Endometrial microvascular endothelial cells (primary cell): ENCODE results near the gene PROM2. TPM values are rescaled to one million over a fixed set of nuclear protein-coding genes. Genes with fewer than 3 reads are reported as not detected.
"Not testable (repeated sequence)": the region's sequence is repeated elsewhere in the genome, so short reads cannot be mapped to it uniquely, and the experiment has no call there.

ENCODE experiments used
- in situ Hi-C: cut with HindIII; loops from 2 replicates; pipeline ENCODE4 v1.10.0; 2017; ENCODE audit warnings: low sequenced_read_pairs, low pct_unique_long_range_greater_than_20kb; ENCODE audit errors: inconsistent ontology term
- total RNA-seq: library from RNA; depleted of rRNA; stranded (reverse); fragments of >200 nt; gene quantifications from one replicate; pipeline ENCODE4 v1.2.3, GENCODE V29; 2015; ENCODE audit errors: inconsistent ontology term

The PROM2 gene
- total RNA-seq, 1 donor from 2014 or later = not detected

- in situ Hi-C loops = no loop called here
These were observed 5.8 kb upstream of the PROM2 start for GRCh38 chr2:95268211-95269035.

GRCh38 chr2:95269036-95269680, 5.1 kb upstream of the PROM2 start:
- in situ Hi-C loops = no loop called here

GRCh38 chr2:95269745-95270144, 4.5 kb upstream of the PROM2 start:
- in situ Hi-C loops = not testable (repeated sequence)

GRCh38 chr2:95270541-95271081, 3.6 kb upstream of the PROM2 start:
- in situ Hi-C loops = no loop called here

GRCh38 chr2:95271381-95271971, 2.8 kb upstream of the PROM2 start:
- in situ Hi-C loops = no loop called here

GRCh38 chr2:95272299-95272751, 1.9 kb upstream of the PROM2 start:
- in situ Hi-C loops = no loop called here

- in situ Hi-C loops = no loop called here
These were observed 1.5 kb upstream of the PROM2 start for GRCh38 chr2:95272781-95273180.

- in situ Hi-C loops = no loop called here
These were observed 521 bp upstream of the PROM2 start for GRCh38 chr2:95273566-95274290.

- in situ Hi-C loops = no loop called here
These were observed 884 bp downstream of the PROM2 start for GRCh38 chr2:95275151-95275515.

GRCh38 chr2:95275601-95276243, 1.5 kb downstream of the PROM2 start:
- in situ Hi-C loops = no loop called here

GRCh38 chr2:95276244-95276887, 2.1 kb downstream of the PROM2 start:
- in situ Hi-C loops = no loop called here

- in situ Hi-C loops = no loop called here
These were observed 2.6 kb downstream of the PROM2 start for GRCh38 chr2:95276888-95277245.

GRCh38 chr2:95277246-95277906, 3.1 kb downstream of the PROM2 start:
- in situ Hi-C loops = no loop called here

- in situ Hi-C loops = no loop called here
These were observed 3.8 kb downstream of the PROM2 start for GRCh38 chr2:95278051-95278471.

- in situ Hi-C loops = no loop called here
These were observed 4.5 kb downstream of the PROM2 start for GRCh38 chr2:95278637-95279225.

GRCh38 chr2:95279435-95280035, 5.3 kb downstream of the PROM2 start:
- in situ Hi-C loops = no loop called here

GRCh38 chr2:95281071-95281470, 6.8 kb downstream of the PROM2 start:
- in situ Hi-C loops = no loop called here
